Mucosa of stomach (tissue), 1 donor: ENCODE results near the gene ICA1L.

ENCODE experiments used
- H3K27me3 ChIP-seq: one replicate; pipeline ENCODE4 v1.7.0; 2013; ENCODE audit warnings: mild to moderate bottlenecking, low read length; ENCODE audit not compliant: control insufficient read depth, insufficient read depth
- H3K36me3 ChIP-seq: one replicate; pipeline ENCODE4 v1.7.0; 2013; ENCODE audit warnings: low read length; ENCODE audit not compliant: control insufficient read depth, insufficient read depth
- H3K4me1 ChIP-seq: one replicate; pipeline ENCODE4 v1.7.0; 2013; ENCODE audit warnings: mild to moderate bottlenecking, low read length; ENCODE audit not compliant: control insufficient read depth, insufficient read depth
- H3K4me3 ChIP-seq: one replicate; pipeline ENCODE4 v1.7.0; 2013; ENCODE audit warnings: low read length
- H3K9ac ChIP-seq: one replicate; pipeline ENCODE4 v1.7.0; 2013; ENCODE audit warnings: mild to moderate bottlenecking, low read length, moderate library complexity
- H3K9me3 ChIP-seq: one replicate; pipeline ENCODE4 v1.7.0; 2013; ENCODE audit warnings: mild to moderate bottlenecking, low read length, moderate library complexity; ENCODE audit not compliant: control insufficient read depth
- donor health status: Pancreatic carcinoma.

Gene ICA1L

DNA sequence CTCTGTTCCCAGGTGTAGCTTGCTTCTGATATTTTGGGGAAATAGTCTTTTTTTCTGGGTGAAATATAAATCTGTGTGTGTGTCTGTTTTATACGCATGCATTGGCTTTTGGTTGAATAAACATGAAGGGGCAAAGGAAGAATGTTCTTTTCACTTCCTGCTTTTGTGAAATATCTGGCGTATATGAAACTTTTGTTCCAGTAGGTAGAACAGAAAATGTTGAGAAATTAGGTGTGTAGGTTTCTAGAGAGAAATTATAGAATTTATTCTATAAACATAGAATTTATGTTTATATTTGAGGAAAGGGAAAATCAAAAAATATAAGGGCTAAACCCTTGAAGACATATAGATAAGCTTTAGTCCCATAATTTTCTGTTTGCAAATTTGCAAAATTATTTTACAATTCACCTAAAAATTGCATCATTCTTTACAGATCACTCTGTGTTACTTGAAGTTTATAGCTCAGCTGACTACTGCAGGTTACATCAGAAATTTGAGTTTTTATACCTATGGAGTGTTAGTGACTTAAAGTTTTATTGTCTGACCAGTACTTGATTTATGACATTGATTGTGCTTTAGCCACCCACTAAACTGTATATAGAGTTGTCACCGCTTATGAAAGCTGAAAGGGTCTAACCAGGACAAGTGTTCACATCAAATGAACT, 120.7 kb downstream of the ICA1L start:
- Histone ChIP-seq H3K27me3 (no peaks in the 10 kb centered on the region), H3K4me1 (no peaks in the 10 kb centered on the region), H3K9me3 (no peaks in the 10 kb centered on the region), H3K4me3 (no peak overlapping the region), H3K36me3 (no peaks in the 10 kb centered on the region), H3K9ac (no peak overlapping the region)

DNA sequence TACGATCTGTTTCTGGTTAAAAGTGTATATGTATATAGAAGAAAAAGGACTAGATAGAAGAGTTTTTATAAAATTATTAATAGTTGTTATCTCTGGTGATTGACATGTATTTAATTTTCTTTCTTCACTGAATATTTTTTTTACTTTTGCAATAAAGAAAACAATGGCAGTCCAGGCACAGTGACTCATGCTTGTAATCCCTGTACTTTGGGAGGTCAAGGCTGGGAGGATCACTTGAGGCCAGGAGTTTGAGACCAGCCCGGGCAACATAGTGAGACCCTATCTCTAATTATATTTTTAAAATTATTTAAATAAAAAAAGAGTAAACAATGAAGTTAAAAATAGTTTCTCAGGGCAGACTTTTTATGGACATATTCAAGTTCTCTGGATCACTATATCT, 122.1 kb downstream of the ICA1L start:
- H3K9ac ChIP-seq, result no peak overlapping the region
- no peaks in the 10 kb centered on the region for H3K27me3 ChIP-seq
- H3K4me3 ChIP-seq, result no peak overlapping the region

DNA sequence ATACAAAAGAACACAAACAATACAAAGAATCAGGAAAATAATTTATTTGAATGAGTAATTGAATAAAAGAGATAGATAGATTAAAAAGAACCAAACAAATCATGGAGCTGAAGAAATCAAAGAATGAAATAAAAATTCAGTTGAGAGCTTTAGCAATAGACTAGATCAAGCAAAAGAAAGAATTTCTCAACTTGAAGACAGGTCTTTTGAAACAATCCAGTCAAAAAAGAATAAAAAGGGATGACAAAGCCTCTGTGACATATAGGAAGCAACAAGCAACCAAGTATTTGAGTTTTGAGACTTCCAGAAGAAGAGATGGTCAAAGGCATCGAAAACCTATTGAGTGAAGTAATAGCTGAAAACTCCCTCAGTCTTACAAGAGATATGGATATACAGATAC, 128.0 kb downstream of the ICA1L start:
- no peaks in the 10 kb centered on the region for H3K36me3 ChIP-seq
- H3K27me3 ChIP-seq, result no peaks in the 10 kb centered on the region
- no peak overlapping the region for H3K9ac ChIP-seq
- no peaks in the 10 kb centered on the region for H3K4me1 ChIP-seq
- no peaks in the 10 kb centered on the region for H3K9me3 ChIP-seq
- H3K4me3 ChIP-seq, result no peak overlapping the region

More for the DNA sequence above, 122.1 kb downstream of the ICA1L start:
- Histone ChIP-seq H3K4me1 (no peaks in the 10 kb centered on the region), H3K36me3 (no peaks in the 10 kb centered on the region), H3K9me3 (no peaks in the 10 kb centered on the region)

DNA sequence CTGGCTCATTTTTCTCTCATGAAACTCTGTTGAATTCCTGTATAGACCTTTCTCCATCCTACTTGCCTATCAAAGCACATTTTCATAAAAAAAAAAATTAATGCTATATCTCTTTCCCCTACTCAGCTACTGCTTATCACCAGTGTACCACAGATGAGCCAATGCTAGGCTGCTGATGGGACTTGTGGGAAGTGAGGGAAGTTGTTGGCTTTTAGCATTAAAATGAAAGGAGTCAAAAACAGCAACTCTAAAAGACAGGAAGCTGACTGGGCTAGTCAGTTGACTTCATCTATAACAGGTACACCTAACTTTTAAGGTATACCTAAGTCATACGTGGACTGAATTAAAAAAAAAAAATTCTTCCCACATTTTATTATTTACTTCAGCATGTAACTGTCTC, 134.7 kb downstream of the ICA1L start:
- Histone ChIP-seq H3K9ac (no peak overlapping the region), H3K4me1 (no peaks in the 10 kb centered on the region), H3K36me3 (no peaks in the 10 kb centered on the region), H3K9me3 (no peaks in the 10 kb centered on the region), H3K4me3 (no peak overlapping the region), H3K27me3 (no peaks in the 10 kb centered on the region)

DNA sequence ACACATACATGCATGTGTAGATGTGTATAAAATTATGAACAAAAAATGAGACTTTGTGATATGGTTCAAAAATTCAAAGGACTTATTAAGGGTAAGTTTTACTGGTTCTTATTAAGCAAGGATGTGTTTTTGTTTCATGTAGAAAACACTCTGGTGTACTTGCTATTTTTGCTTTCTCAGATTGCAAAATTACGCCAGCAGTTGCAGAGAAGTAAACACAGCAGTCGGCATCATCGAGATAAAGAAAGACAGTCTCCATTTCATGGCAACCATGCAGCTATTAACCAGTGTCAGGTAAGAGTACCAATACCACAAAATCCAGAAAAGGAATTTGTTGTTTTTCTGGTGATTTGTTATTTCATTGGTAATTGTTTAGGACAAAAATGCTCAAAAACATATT, 145.5 kb downstream of the ICA1L start:
- no peak overlapping the region for H3K4me3 ChIP-seq

DNA sequence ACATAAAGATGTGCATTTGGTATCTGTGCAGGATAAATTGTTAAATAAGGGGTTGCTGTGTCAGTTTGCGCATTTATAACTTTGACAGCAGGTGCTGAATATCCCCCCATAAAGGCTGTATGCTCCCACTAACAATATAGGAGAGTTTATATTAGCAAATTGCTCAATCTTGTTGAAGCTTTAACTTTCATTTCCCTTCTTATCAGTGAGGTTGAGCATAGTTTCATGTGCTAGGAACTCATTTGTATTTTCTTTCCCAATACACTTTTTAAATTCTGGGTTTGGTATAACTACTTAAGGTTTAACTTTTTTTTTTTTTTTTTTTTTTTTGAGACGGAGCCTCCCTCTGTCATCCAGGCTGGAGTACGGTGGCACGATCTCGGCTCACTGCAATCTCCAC, 147.8 kb downstream of the ICA1L start:
- H3K9ac ChIP-seq, result no peak overlapping the region
- no peaks in the 10 kb centered on the region for H3K27me3 ChIP-seq
- no peaks in the 10 kb centered on the region for H3K4me1 ChIP-seq
- H3K4me3 ChIP-seq, result no peak overlapping the region
- no peaks in the 10 kb centered on the region for H3K9me3 ChIP-seq
- no peaks in the 10 kb centered on the region for H3K36me3 ChIP-seq

More for the DNA sequence above, 145.5 kb downstream of the ICA1L start:
- no peaks in the 10 kb centered on the region for H3K9me3 ChIP-seq
- H3K27me3 ChIP-seq, result no peaks in the 10 kb centered on the region
- H3K9ac ChIP-seq, result no peak overlapping the region
- H3K36me3 ChIP-seq, result no peaks in the 10 kb centered on the region
- H3K4me1 ChIP-seq, result no peaks in the 10 kb centered on the region
